B cell (primary cell): ENCODE data around the gene METRNL. TPM values are rescaled to one million over a fixed set of nuclear protein-coding genes. Genes with fewer than 3 reads are reported as not detected.
A peak's percentile ranks its signal among the peaks of the same experiment; 100 is the strongest.

ENCODE experiments used
- ATAC-seq: fragments of 200-7000 bp; cut with Tn5 transposase; one replicate; pipeline ENCODE4 v1.10.0; 2021; ENCODE audit warnings: low read depth, mild to moderate bottlenecking, moderate number of reproducible peaks, moderate library complexity
- CTCF ChIA-PET: fragments of 350-600 bp; sonication (Branson Sonifier 250); formaldehyde crosslinking; loops from one replicate; lab custom pipeline; 2021; ENCODE audit warnings: antibody characterized with exemption, inconsistent platforms; lab: Charles Lee
- POLR2A ChIA-PET: fragments of 350-600 bp; sonication (Branson Sonifier 250); formaldehyde crosslinking; loops from one replicate; lab custom pipeline; 2021; ENCODE audit warnings: antibody characterized with exemption; lab: Charles Lee
- DNase-seq: peaks from one replicate; pipeline ENCODE4 v3.0.0; 2013
- H2AFZ ChIP-seq: 2 replicates; pipeline ENCODE4 v1.6.1; 2012; ENCODE audit warnings: mild to moderate bottlenecking, low read depth, low read length; ENCODE audit not compliant: insufficient read depth, poor library complexity, severe bottlenecking
- H3K27ac ChIP-seq, 2 donors: 1 replicate in 1 of 2; 2 replicates in 1 of 2; pipeline ENCODE4 v1.5.1; 2012 to 2013; ENCODE audit warnings: low read length in 2 of 2, mild to moderate bottlenecking in 2 of 2, moderate library complexity in 1 of 2
- H3K27me3 ChIP-seq, 4 experiments: fragments of 200-600 bp in 1 of 4; sonication (generic) in 1 of 4; replicated peaks in 1 of 4; 1 replicate in 2 of 4; 2 replicates in 2 of 4; pipeline versions ENCODE4 v1.6.1 to v1.7.0; 2013 to 2016; ENCODE audit warnings: low read length in 3 of 4, mild to moderate bottlenecking in 2 of 4, mixed read lengths in 1 of 4, moderate library complexity in 1 of 4; ENCODE audit not compliant: insufficient read depth in 4 of 4, control insufficient read depth in 3 of 4; ENCODE audit errors: control extremely low read depth in 1 of 4
- H3K36me3 ChIP-seq, 2 experiments: replicated peaks in 1 of 2; 1 replicate in 1 of 2; 2 replicates in 1 of 2; pipeline versions ENCODE4 v1.6.1 to v1.7.1; 2013; ENCODE audit warnings: low read length in 1 of 2; ENCODE audit not compliant: insufficient read depth in 2 of 2, control insufficient read depth in 1 of 2; ENCODE audit errors: control extremely low read depth in 1 of 2, extremely low read depth in 1 of 2
- H3K4me1 ChIP-seq, 2 donors: fragments of 200-600 bp in 1 of 2; sonication (generic) in 1 of 2; 1 replicate in 1 of 2; 2 replicates in 1 of 2; pipeline versions ENCODE4 v1.5.1 to v1.6.1; 2013 to 2017; ENCODE audit warnings: low read length in 2 of 2; ENCODE audit not compliant: control insufficient read depth in 2 of 2, insufficient read depth in 2 of 2
- H3K4me2 ChIP-seq: replicated peaks from 2 replicates; pipeline ENCODE3; 2012; ENCODE audit warnings: mild to moderate bottlenecking, low read depth, low read length; ENCODE audit not compliant: poor library complexity, severe bottlenecking
- H3K4me3 ChIP-seq, 5 experiments: fragments of 200-600 bp in 1 of 5; sonication (generic) in 1 of 5; 1 replicate in 3 of 5; 2 replicates in 2 of 5; pipeline versions ENCODE4 v1.5.1 to v1.7.0; 2011 to 2016; ENCODE audit warnings: low read length in 4 of 5, mild to moderate bottlenecking in 4 of 5, low read depth in 2 of 5, control low read depth in 1 of 5, moderate library complexity in 1 of 5; ENCODE audit not compliant: insufficient read depth in 1 of 5; ENCODE audit errors: control extremely low read depth in 1 of 5, extremely low read depth in 1 of 5
- H3K79me2 ChIP-seq: fragments of 200-600 bp; sonication (generic); one replicate; pipeline ENCODE4 v1.6.0; 2016; ENCODE audit warnings: low read length; ENCODE audit not compliant: control insufficient read depth, insufficient read depth
- H3K9ac ChIP-seq: fragments of 200-600 bp; sonication (generic); 2 replicates; pipeline ENCODE4 v1.6.1; 2017; ENCODE audit warnings: mild to moderate bottlenecking, low read length, moderate library complexity
- H3K9me3 ChIP-seq, 3 donors: one replicate each; pipeline versions ENCODE4 v1.6.1 to v1.7.1; 2013; ENCODE audit warnings: low read length in 2 of 3; ENCODE audit not compliant: control insufficient read depth in 2 of 3, insufficient read depth in 1 of 3; ENCODE audit errors: control extremely low read depth in 1 of 3
- H4K20me1 ChIP-seq: 2 replicates; pipeline ENCODE4 v1.6.0; 2012; ENCODE audit warnings: mild to moderate bottlenecking, low read length; ENCODE audit not compliant: insufficient read depth, control insufficient read depth, poor library complexity, severe bottlenecking
- H3K27ac Mint-ChIP-seq: one replicate; pipeline ENCODE4 v1.8.0; 2021; ENCODE audit warnings: mixed read lengths
- H3K27me3 Mint-ChIP-seq: one replicate; pipeline ENCODE4 v1.8.0; 2021; ENCODE audit warnings: mixed read lengths
- H3K4me1 Mint-ChIP-seq: one replicate; pipeline ENCODE4 v1.8.0; 2021; ENCODE audit warnings: mixed read lengths
- H3K4me3 Mint-ChIP-seq: one replicate; pipeline ENCODE4 v1.8.0; 2021; ENCODE audit warnings: mixed read lengths
- H3K9me3 Mint-ChIP-seq: one replicate; pipeline ENCODE4 v1.8.0; 2022; ENCODE audit warnings: mixed read lengths; ENCODE audit not compliant: insufficient read depth
- CTCF ChIP-seq: fragments of 200-600 bp; IDR thresholded peaks from one replicate; pipeline ENCODE4 v1.8.0; 2022; ENCODE audit warnings: antibody characterized with exemption, mild to moderate bottlenecking
- EZH2 ChIP-seq: IDR thresholded peaks from 2 replicates; pipeline ENCODE4 v1.6.1; 2012; ENCODE audit warnings: borderline replicate concordance, low read depth, mild to moderate bottlenecking, moderate library complexity, low read length; ENCODE audit not compliant: insufficient read depth, poor library complexity, severe bottlenecking
- whole genome bisulfite sequencing: methylation state at CpG from one replicate; pipeline ENCODE4 v1.1.5; 2013; ENCODE audit warnings: missing lambda C conversion rate; ENCODE audit not compliant: insufficient coverage; 5-methylcytosine and 5-hydroxymethylcytosine counted together
- intact Hi-C: fragments of 100-400 bp; cut with micrococcal nuclease; formaldehyde crosslinking; loops from one replicate; pipeline ENCODE4 v1.10.0; 2022
- polyA plus RNA-seq: library from polyadenylated mRNA; depleted of rRNA; stranded (reverse); fragments of >200 nt; gene quantifications from 2 replicates; pipeline ENCODE4 v1.2.3, GENCODE V29; 2012
- total RNA-seq, 2 donors: library from RNA; stranded (reverse); fragments of 120-200 nt in 1 of 2; gene quantifications; 1 replicate in 1 of 2; 2 replicates in 1 of 2; pipeline versions ENCODE4 v1.2.3 to v1.2.4, GENCODE V29; 2013 to 2022

Gene METRNL
- total and polyA plus RNA-seq, 2 donors (not counting 1 experiment from before 2014, with no cell fraction given): 11.8 to 18.4 TPM

- TF ChIP-seq CTCF (no peak), EZH2 (no peak)
- POLR2A ChIA-PET: no interaction called here
- H3K27me3 ChIP-seq: peaks cover 0 to 24% (median 2%) of the 10 kb centered on the region in 4 experiments
- Mint-ChIP-seq H3K27me3 (peaks cover 8% of the 10 kb centered on the region), H3K4me1 (peaks cover 36% of the 10 kb centered on the region), H3K4me3 (no peak overlapping the region), H3K9me3 (no peaks in the 10 kb centered on the region), H3K27ac (peak overlapping the region; percentile 50)
- intact Hi-C loops: no loop called here
- H3K27ac ChIP-seq: no peak overlapping the region
- WGBS: 6% methylated on average over 3 of the region's 5 CpGs
- no peak overlapping the region for H2AFZ ChIP-seq
- CTCF ChIA-PET: no interaction called here
- H3K4me1 ChIP-seq: peaks cover 20 to 24% of the 10 kb centered on the region in 2 donors
- H3K4me3 ChIP-seq: no peak overlapping the region
- no peaks in the 10 kb centered on the region for H3K9me3 ChIP-seq
- H3K79me2 ChIP-seq: no peaks in the 10 kb centered on the region
- DNase-seq (no peak), ATAC-seq (no peak)
- H3K9ac ChIP-seq: no peak overlapping the region
- H3K4me2 ChIP-seq: no peak overlapping the region
- H4K20me1 ChIP-seq: no peaks in the 10 kb centered on the region
- H3K36me3 ChIP-seq: no peaks in the 10 kb centered on the region
Observed at GRCh38 chr17:83117583-83117982, 38.2 kb downstream of the METRNL start.

GRCh38 chr17:83118071-83118841, 38.8 kb downstream of the METRNL start:
- H4K20me1 ChIP-seq: no peaks in the 10 kb centered on the region
- no peaks in the 10 kb centered on the region for H3K9me3 Mint-ChIP-seq
- H3K36me3 ChIP-seq: no peaks in the 10 kb centered on the region
- H3K27ac ChIP-seq: no peak overlapping the region
- H3K9me3 ChIP-seq: no peaks in the 10 kb centered on the region
- H3K4me3 Mint-ChIP-seq: peak overlapping the region; percentile 78
- peaks cover 36% of the 10 kb centered on the region for H3K4me1 Mint-ChIP-seq
- H3K4me1 ChIP-seq: peaks cover 20 to 24% of the 10 kb centered on the region in 2 donors
- DNase-seq: no peak
- TF ChIP-seq CTCF (no peak), EZH2 (no peak)
- no peak overlapping the region for H3K4me3 ChIP-seq
- intact Hi-C loops: no loop called here
- H3K4me2 ChIP-seq: peak overlapping the region; percentile 60
- H3K27me3 ChIP-seq: peaks cover 0 to 30% (median 5%) of the 10 kb centered on the region in 4 experiments
- H3K79me2 ChIP-seq: no peaks in the 10 kb centered on the region
- no peak for ATAC-seq
- peak overlapping the region; percentile 41 for H3K27ac Mint-ChIP-seq
- H3K27me3 Mint-ChIP-seq: peaks cover 14% of the 10 kb centered on the region
- 93% methylated on average over 10 of the region's 22 CpGs for WGBS
- ChIA-PET POLR2A (interaction anchor here (0.6 kb wide), 1 partner anchor 34 kb away, joined by 3 read pairs; no protein-coding TSS in a partner anchor), CTCF (no interaction called here)
- no peak overlapping the region for H2AFZ ChIP-seq
- H3K9ac ChIP-seq: no peak overlapping the region
